Raji (cell line): Measurements from ENCODE around the gene ACVR1B.

ENCODE experiments used
- POLR2A ChIP-seq: IDR thresholded peaks from 2 replicates; pipeline ENCODE4 v1.6.1; 2011; ENCODE audit warnings: low read depth, low read length, control low read depth; ENCODE audit not compliant: insufficient read depth

Gene ACVR1B

DNA sequence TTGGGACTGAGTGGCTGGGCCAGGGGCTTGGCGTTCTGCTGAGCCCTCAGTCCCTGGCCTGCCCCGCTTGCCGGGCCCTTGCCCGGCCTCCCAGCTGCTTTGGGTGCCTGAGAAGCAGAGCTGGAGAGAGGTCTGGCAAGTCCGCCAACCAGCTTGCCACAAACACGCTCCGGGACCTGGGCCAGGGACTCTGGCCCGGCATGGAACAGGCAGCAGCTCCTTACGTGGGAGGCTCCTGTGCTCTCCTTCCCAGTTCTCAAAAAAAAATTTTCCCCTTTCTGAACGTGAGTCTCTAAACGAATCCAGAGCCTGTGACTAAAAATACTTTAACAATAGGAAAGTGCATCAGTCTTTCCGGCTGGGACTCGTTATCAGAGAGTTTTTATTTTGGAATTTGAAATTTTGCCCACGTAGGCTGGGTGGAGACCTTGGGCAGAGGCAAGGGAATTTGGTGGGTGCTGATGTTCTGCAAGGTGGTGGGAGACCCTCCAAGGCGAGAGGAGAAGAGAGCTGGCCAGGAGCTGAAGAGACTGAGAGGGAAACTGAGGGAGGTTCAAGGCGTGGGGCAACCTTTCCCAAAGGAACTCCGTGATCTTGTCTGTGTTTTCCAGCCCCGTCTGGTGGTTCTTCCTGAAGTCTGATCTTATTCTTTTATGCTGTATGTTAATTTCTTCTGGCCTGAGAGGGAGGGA lies 92.9 kb downstream of the ACVR1B start:
- no peak for TF ChIP-seq POLR2A

DNA sequence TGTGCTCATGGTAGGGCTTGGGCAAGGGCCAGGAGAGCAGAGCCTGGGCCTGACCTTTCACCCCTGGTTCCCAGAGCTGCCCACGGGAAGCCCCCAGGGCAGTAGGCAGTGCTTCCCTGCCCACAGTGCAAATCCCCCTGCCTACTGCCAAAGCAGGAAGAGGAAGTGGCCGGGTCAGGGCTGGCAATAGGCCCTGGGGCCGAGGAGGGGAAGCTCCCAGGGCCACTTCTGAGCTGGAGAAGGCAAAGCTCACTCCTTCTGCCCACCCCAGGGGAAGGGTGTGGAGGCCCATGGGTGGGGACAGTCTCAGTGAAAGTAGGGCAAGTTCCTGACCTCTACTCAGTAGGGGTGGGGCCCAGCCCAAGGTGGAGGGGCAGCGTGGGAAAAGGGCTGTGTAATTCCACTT lies 94.3 kb downstream of the ACVR1B start:
- no peak for TF ChIP-seq POLR2A
